Amygdala (tissue), 56 donors: ENCODE results near the gene OSBPL5.

Source experiments
- DNase-seq, 56 donors: peaks; one replicate each; lab custom pipeline; 2025; lab: John Stamatoyannopoulos, UW

Gene OSBPL5

DNA sequence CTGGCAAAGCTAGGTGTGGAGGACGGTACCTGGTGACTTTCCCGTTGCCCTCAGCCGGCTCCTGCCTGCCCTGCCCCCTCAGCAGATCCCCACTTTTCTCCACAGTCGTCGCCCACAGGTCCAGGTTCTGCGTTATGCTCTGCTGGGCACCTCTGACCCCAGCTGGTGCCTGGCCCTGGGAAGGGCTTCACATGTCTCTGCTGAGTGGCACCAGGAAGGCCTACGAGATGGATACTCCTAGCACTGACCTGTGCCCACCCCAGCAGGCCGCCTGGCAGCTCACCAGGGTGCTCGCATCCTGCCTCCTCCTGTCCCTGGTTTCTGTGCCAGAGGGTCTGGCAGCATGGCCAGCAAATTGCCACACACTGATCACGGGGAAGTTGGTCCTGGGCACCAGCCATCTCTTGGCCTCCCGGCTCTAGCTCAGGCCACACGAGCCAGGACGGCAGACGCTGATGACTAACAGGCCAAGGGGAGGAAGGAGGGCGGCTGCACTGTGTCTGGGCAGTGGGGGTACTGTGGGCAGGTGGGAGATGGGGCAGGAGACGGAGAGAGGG is 121.7 kb downstream of the OSBPL5 start:
- peak in 25 of 56 donors; percentile 15 to 69 (median 39) for DNase-seq

DNA sequence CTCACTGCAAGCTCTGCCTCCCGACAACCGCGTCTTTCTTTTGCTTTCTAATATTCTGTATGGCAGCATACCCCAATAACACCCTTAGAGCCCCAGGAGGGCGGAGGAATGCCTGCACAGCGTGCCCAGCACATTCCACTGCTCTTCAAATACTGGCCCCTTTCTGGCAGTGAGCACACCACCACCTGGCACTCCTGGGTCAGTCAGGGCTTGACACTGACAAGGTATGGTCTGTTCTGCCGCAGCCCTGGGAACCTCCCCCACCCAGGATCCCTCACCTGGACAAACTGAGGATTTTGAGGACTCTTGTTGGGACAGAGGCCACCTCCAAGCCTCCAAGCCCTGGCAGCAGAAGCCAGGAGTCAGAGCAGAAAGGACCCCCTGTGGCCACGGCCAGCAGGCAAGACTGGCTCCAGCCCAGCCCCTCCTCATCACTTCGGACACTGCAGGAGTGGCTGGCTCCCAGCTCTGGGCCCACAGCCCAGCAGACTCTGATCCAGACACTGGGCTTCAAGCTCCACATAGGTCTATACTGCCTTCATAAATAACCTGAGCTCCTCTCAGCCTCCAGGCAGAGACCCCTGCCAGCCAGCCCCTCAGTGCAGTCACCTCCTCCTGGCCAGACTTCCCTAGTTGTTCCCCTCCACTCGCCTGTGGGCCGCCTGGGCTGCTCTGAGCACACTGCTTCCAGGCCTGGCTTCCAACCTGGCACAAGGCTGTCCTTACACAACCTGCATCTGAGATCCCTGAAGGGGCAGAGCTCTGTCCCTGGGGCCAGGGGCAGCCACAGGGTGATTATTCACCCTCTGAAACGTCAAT is 122.4 kb downstream of the OSBPL5 start:
- peak in 1 of 56 donors; percentile 27 for DNase-seq

DNA sequence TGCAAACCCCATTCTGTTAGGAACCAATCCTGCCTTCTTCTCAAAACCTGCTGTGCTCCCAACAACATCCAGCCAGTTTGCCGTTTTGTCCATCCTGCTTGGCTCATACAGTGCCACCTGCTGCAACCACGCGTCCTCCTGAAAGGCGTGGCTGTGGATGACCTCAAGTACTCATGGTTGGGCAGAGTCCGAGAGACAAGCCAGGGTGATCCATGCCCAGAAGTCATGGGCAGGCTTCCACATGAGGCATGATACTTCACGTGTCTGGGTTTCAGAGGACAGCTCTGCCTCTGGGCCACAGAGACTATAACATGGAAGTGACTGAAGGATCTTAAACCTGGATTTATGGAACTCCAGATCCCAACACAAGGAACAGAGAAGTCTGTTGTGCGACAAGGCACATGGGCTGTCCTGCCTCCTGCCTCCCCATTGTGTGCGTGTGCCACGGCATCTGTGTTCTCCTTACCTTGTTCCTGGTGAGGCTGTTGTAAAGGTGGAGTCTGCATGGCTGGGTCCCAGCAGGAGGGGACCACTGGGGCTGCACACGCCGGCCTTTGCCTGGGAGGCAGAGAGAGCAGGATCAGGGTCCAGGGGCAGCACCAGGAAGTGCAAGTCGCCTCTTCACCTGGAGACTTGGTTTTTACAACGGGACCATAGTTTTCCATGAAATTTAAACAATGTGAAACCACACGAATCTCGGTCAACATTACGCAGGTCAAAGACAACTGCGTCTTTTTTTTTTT is 123.2 kb downstream of the OSBPL5 start:
- DNase-seq = no peak

DNA sequence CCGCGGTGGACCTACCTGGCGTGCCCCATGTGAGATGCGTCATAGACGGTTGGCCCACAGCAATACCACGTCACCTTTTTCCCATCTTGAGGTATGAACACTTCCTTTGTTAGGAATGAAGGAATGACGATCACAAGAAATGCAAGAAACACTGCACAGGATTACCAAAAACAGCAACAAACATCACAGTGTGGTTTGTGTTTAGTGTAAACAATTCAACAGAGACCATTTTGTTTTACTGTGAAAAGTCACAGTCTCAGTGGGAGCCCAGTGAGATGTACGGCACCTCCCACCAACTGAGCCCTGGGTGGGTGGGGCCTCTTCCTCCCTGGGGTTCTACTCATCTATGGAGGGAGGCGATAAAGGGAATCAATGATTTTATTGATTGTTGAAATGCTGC is 124.2 kb downstream of the OSBPL5 start:
- no peak for DNase-seq

DNA sequence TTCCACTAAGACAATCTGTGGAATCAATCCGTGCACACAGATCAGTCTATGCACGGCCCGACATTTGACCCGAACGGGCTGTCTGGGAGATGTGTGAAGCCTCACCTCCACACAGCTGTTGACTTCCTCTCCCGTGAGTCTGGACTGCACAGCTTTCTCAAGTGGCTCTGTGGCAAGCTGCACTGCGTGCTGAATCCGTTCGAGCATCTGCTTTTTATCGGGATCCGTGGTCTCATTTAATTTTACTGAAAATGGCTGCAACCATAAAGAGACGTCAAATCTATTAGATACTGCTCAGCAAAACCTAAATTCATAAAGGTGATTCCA is 127.2 kb downstream of the OSBPL5 start:
- no peak for DNase-seq
